Gastroesophageal sphincter (tissue), 4 donors: ENCODE data around the gene VPS37D. TPM values are rescaled to one million over a fixed set of nuclear protein-coding genes. Genes with fewer than 3 reads are reported as not detected.

Experiments
- ATAC-seq: fragments of 150-250 bp; one replicate; pipeline ENCODE4 v1.9.1; 2016; ENCODE audit warnings: mild to moderate bottlenecking, moderate library complexity
- H3K27ac ChIP-seq, 4 donors: fragments of 200-600 bp; sonication (generic) in 3 of 4; 1 replicate in 3 of 4; 2 replicates in 1 of 4; pipeline ENCODE4 v1.5.1; 2016 to 2019
- H3K27me3 ChIP-seq: fragments of 200-600 bp; sonication (generic); one replicate; pipeline ENCODE4 v1.5.1; 2019
- H3K36me3 ChIP-seq, 2 donors: fragments of 200-600 bp; sonication (generic); one replicate each; pipeline ENCODE4 v1.5.1; 2019; ENCODE audit warnings: control low read depth in 1 of 2
- H3K4me1 ChIP-seq, 3 donors: fragments of 200-600 bp; sonication (generic); 1 replicate in 2 of 3; 2 replicates in 1 of 3; pipeline ENCODE4 v1.5.1; 2016 to 2019; ENCODE audit warnings: control low read depth in 2 of 3
- H3K4me3 ChIP-seq, 2 donors: fragments of 200-600 bp; sonication (generic); one replicate each; pipeline ENCODE4 v1.5.1; 2019; ENCODE audit warnings: mild to moderate bottlenecking in 1 of 2, moderate library complexity in 1 of 2
- H3K9me3 ChIP-seq, 3 donors: fragments of 200-600 bp; sonication (generic); one replicate each; pipeline ENCODE4 v1.5.1; 2017 to 2019; ENCODE audit warnings: control low read depth in 2 of 3
- EP300 ChIP-seq: sonication (generic); formaldehyde crosslinking; IDR thresholded peaks from one replicate; pipeline ENCODE4 v1.6.1; 2017; ENCODE audit warnings: antibody characterized with exemption, mild to moderate bottlenecking
- POLR2A ChIP-seq, 2 donors: fragments of 450-650 bp; IDR thresholded peaks; one replicate each; pipeline ENCODE4 v1.6.1; 2017; ENCODE audit warnings: antibody characterized with exemption in 2 of 2, mild to moderate bottlenecking in 2 of 2, moderate library complexity in 1 of 2
- POLR2AphosphoS5 ChIP-seq: sonication (generic); formaldehyde crosslinking; IDR thresholded peaks from one replicate; pipeline ENCODE4 v1.6.1; 2017; ENCODE audit warnings: antibody characterized with exemption
- WGBS, 2 donors: methylation state at CpG; one replicate each; pipeline ENCODE4 v1.1.5; 2018; ENCODE audit warnings: low coverage in 1 of 2; 5-methylcytosine and 5-hydroxymethylcytosine counted together
- total RNA-seq, 4 donors: library from RNA; depleted of rRNA; stranded (reverse); fragments of >200 nt; gene quantifications; one replicate each; pipeline ENCODE4 v1.1.0, GENCODE V29; 2016
- TF ChIP-seq, protein P1 (sequence below), 4 experiments: fragments of 200-600 bp in 2 of 4; fragments of 450-650 bp in 2 of 4; sonication (generic) in 1 of 4; IDR thresholded peaks; one replicate each; pipeline ENCODE4 v1.5.1; 2017 to 2019; ENCODE audit warnings: antibody characterized with exemption in 4 of 4, mild to moderate bottlenecking in 2 of 4, moderate library complexity in 2 of 4

Gene VPS37D
- total RNA-seq, 4 donors from 2014 or later: 2.6 to 7.0 (median 3.2) TPM

DNA sequence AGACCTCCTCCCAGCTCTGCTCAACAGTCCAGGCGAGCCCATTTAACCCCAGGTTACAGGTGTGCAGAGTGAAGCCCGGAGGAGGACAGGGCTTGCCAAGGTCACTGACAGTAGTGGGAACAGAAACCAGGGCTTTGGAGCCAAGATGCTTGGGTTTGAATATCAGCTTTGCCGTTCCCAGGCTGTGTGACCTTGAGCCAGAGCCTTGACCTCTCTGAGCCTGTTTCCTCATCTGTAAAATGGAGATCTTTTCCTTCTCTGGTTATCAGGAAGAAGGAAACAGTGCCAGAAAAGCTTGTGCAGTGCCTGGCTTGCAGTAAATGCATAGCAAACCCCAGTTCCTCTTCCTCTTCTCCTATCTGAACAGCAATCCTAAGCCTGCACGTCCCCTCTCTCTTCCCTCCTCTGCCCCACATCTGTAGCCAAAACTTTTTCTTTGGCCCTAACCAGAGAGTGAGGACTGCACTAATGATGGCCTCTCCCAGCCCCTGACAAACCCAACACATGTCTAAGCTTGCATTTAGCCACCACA lies 21.9 kb upstream of the VPS37D start:
- Histone ChIP-seq H3K36me3 (no peaks in the 10 kb centered on the region), H3K4me3 (no peak overlapping the region), H3K9me3 (peaks cover 0 to 14% (median 0%) of the 10 kb centered on the region in 3 donors), H3K27me3 (peaks cover 89% of the 10 kb centered on the region), H3K4me1 (peaks cover 0 to 11% (median 3%) of the 10 kb centered on the region in 3 donors), H3K27ac (no peak overlapping the region)
- 67 to 80% methylated on average over 1 of the region's 4 CpGs for WGBS, 2 donors
- no peak for TF ChIP-seq POLR2A (IDR thresholded peaks at IDR 0.05)
- no peak for TF ChIP-seq EP300
- TF ChIP-seq, protein P1, sequence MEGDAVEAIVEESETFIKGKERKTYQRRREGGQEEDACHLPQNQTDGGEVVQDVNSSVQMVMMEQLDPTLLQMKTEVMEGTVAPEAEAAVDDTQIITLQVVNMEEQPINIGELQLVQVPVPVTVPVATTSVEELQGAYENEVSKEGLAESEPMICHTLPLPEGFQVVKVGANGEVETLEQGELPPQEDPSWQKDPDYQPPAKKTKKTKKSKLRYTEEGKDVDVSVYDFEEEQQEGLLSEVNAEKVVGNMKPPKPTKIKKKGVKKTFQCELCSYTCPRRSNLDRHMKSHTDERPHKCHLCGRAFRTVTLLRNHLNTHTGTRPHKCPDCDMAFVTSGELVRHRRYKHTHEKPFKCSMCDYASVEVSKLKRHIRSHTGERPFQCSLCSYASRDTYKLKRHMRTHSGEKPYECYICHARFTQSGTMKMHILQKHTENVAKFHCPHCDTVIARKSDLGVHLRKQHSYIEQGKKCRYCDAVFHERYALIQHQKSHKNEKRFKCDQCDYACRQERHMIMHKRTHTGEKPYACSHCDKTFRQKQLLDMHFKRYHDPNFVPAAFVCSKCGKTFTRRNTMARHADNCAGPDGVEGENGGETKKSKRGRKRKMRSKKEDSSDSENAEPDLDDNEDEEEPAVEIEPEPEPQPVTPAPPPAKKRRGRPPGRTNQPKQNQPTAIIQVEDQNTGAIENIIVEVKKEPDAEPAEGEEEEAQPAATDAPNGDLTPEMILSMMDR (IDR thresholded peaks at IDR 0.05): no peak
- TF ChIP-seq POLR2AphosphoS5: no peak
- no peak for ATAC-seq

GRCh38 chr7:73646785-73647724 lies 20.6 kb upstream of the VPS37D start:
- TF ChIP-seq POLR2A (IDR thresholded peaks at IDR 0.05) (no peak), EP300 (no peak)
- TF ChIP-seq, protein P1 (IDR thresholded peaks at IDR 0.05): no peak
- H3K4me1 ChIP-seq: peaks cover 0 to 11% (median 3%) of the 10 kb centered on the region in 3 donors
- no peak for ATAC-seq
- peaks cover 96% of the 10 kb centered on the region for H3K27me3 ChIP-seq
- 85% methylated on average over 2 of the region's 16 CpGs; no CpG with 5 or more reads in 1 of the 2 donors for WGBS, 2 donors
- H3K4me3 ChIP-seq: peak overlapping the region in 1 of 2 donors; percentile 51
- H3K27ac ChIP-seq: no peak overlapping the region
- H3K36me3 ChIP-seq: no peaks in the 10 kb centered on the region
- H3K9me3 ChIP-seq: peaks cover 0 to under 1% (median 0%) of the 10 kb centered on the region in 3 donors

DNA sequence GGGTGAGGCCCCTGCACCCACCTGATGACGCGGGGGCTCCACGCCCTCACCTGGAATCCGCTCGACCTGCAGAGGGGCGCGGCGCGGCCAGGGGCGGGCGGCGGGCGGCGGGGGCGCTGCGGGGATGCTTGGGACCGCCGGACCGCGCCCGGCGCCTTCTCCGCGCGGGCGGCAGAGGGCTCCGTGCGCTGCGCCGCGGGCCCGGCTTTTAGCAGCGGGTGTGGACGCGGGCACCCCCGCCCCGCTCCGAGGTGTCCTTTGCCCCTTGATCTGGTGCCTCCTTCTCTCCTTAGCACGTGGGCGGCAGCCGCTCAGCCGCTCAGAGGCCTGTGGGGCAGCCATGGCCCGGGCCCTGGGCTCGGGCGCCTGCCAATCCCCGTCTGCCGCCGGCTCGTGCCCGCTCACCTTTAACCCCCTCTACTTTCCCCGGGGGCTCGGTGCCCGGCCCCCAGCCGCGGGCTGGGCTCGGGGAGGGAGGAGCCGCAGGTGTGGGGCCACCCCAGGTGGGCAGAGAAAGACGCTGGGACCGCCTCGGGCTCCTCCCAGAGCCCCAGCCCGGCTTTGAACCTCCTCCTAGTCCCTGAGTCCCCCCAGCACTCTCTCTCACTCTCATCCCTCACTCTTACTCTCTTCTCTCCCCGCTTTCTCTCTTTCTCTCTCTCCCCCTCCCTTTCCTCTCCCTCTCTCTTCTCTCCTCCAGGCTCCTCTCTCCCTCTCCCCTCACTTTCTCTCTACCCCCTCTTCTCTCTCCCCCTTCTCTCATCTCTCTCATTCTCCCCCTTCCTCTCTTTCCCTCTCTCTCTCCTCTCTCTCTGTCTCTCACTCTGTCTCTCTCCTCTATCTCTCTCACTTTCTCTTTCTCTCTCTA lies 19.7 kb upstream of the VPS37D start:
- 4% methylated on average over 5 to 8 of the region's 62 CpGs for WGBS, 2 donors
- Histone ChIP-seq H3K4me3 (peak overlapping the region; percentile 18 to 51), H3K36me3 (no peaks in the 10 kb centered on the region), H3K4me1 (peaks cover 0 to 11% (median 3%) of the 10 kb centered on the region in 3 donors), H3K27me3 (peaks cover 94% of the 10 kb centered on the region), H3K27ac (no peak overlapping the region), H3K9me3 (no peaks in the 10 kb centered on the region)
- TF ChIP-seq, protein P1 (IDR thresholded peaks at IDR 0.05): peak in 3 of 4 experiments; percentile 10 to 31 (median 23)
- no peak for TF ChIP-seq POLR2AphosphoS5
- ATAC-seq: peak; percentile 39

DNA sequence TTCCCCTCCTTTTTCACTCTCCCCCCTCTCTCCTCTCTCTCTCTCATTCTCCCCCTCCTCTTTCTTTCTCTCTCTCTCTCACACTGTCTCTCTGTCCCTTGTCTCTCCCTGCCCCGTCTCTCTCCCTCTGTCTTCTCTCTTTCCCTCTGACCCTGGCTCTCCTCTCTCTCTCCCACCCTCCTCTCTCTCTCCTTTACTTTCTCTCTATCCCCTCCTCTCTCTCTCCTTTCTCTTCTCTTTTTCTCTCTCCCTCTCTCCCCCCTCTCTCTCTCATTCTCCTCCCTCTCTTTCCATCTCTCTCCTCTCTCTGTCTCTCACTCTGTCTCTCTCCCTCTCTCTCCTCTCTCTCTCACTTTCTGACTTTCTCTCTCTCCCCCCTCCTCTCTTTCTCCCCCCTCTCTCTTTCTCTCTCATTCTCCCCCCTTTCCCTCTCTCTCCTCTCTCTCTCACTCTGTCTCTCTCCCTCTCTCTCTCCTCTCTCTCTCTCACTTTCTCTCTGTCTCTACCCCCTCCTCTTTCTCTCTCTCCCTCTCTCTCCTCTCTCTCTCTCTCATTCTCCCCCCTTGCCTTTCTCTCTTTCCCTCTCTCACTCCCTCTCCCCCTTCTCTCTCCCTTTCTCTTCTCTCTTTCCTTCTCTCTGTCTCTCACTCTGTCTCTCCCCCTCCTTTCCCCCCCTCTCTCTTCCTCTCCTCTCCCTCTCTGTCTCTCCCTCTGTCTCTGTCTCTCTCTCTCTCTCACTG lies 18.9 kb upstream of the VPS37D start:
- Histone ChIP-seq H3K36me3 (no peaks in the 10 kb centered on the region), H3K9me3 (no peaks in the 10 kb centered on the region), H3K27ac (no peak overlapping the region), H3K4me3 (no peak overlapping the region), H3K27me3 (peaks cover 90% of the 10 kb centered on the region), H3K4me1 (peaks cover 0 to 11% (median 3%) of the 10 kb centered on the region in 3 donors)
- TF ChIP-seq EP300 (no peak), POLR2AphosphoS5 (no peak)
- TF ChIP-seq, protein P1 (IDR thresholded peaks at IDR 0.05): no peak
- WGBS, 2 donors: 29 to 36% methylated on average over 1 of the region's 1 CpG
- ATAC-seq: no peak
